ENCODE data around the gene AGAP2. TPM values are rescaled to one million over a fixed set of nuclear protein-coding genes. Genes with fewer than 3 reads are reported as not detected.

Gene AGAP2
- total and polyA plus RNA-seq, 2 of the 13 experiments (the other 11 are each of a cell fraction or from before 2014, with no cell fraction given) = 0.38 to 0.45 TPM

DNA sequence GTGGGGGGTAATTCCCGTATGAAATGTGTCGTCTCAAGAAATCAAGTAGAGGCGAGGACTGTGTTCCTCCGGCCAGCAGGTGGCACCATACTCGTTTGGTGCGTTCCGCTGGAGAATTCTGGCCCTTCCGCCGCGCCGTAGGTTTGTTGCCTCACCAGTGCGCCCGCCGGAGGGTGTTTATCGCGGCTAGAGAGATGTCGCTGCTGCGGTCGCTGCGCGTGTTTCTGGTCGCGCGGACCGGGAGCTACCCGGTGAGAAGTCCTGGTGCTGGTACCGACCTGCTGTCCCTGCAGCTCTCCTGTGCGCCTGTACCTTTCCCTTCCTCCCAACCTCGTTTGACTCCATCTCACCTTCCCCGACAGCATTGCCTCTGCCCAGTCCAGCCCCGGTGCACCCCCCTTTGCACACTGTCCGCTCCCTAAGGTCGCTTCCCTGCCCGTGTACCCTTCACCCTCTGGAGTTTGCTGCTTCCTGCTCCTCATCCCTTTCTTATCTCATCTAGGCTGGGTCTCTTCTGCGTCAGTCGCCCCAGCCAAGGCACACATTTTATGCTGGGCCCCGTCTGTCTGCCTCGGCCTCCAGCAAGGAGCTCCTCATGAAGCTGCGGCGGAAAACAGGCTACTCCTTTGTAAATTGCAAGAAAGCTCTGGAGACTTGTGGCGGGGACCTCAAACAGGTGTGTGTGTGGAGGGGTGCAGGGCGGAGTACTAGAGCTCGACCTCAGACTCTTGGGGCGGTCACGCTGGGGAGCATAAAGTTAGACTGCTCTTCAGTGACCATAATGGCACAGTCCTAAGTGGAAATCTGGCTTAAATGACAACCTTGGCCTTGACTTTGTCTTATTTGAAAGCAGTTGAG is 44.3 kb upstream of the AGAP2 start, which contains the start of gene TSFM (continued):
- peak; percentile 56; the same call in 1 of the 2 replicates for TF ChIP-seq ZBTB43 (CRISPR knock-in tag; conservative IDR thresholded peaks at IDR 0.05)
- TF ChIP-seq CCAR2 (optimal IDR thresholded peaks at IDR 0.05; ENCODE audit: low read depth, low read length) = no peak
- TF ChIP-seq REXO4 (CRISPR knock-in tag; IDR thresholded peaks at IDR 0.05; ENCODE audit: borderline replicate concordance) = 0 out of 2 replicates have a peak, but pooled peaks have one; percentile 23
- TF ChIP-seq FOXP1 (IDR thresholded peaks at IDR 0.05) = peak; percentile 62; the same call in 1 of the 2 replicates
- peak; percentile 76 for TF ChIP-seq FOXP1 (CRISPR knock-in tag; IDR thresholded peaks at IDR 0.05)
- TF ChIP-seq, protein P1, sequence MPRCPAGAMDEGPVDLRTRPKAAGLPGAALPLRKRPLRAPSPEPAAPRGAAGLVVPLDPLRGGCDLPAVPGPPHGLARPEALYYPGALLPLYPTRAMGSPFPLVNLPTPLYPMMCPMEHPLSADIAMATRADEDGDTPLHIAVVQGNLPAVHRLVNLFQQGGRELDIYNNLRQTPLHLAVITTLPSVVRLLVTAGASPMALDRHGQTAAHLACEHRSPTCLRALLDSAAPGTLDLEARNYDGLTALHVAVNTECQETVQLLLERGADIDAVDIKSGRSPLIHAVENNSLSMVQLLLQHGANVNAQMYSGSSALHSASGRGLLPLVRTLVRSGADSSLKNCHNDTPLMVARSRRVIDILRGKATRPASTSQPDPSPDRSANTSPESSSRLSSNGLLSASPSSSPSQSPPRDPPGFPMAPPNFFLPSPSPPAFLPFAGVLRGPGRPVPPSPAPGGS (CRISPR knock-in tag; IDR thresholded peaks at IDR 0.05) = peak; percentile 55; the same call in 1 of the 2 replicates
- peak; percentile 36; the same call in 1 of the 2 replicates for TF ChIP-seq ZNF484 (CRISPR knock-in tag; IDR thresholded peaks at IDR 0.05; ENCODE audit: borderline replicate concordance, low read depth)
- TF ChIP-seq, protein P2, sequence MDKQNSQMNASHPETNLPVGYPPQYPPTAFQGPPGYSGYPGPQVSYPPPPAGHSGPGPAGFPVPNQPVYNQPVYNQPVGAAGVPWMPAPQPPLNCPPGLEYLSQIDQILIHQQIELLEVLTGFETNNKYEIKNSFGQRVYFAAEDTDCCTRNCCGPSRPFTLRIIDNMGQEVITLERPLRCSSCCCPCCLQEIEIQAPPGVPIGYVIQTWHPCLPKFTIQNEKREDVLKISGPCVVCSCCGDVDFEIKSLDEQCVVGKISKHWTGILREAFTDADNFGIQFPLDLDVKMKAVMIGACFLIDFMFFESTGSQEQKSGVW (CRISPR knock-in tag; IDR thresholded peaks at IDR 0.05; ENCODE audit: borderline replicate concordance) = no peak
- TF ChIP-seq, protein P3, sequence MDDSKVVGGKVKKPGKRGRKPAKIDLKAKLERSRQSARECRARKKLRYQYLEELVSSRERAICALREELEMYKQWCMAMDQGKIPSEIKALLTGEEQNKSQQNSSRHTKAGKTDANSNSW (CRISPR knock-in tag; IDR thresholded peaks at IDR 0.05; ENCODE audit: borderline replicate concordance) = no peak
- no peak for TF ChIP-seq ZBTB40 (IDR thresholded peaks at IDR 0.05)
- TF ChIP-seq ZBTB40 (CRISPR knock-in tag; IDR thresholded peaks at IDR 0.05) = peak; percentile 79
